ENCODE data around the gene ATP5PO. TPM values are rescaled to one million over a fixed set of nuclear protein-coding genes. Genes with fewer than 3 reads are reported as not detected.

ATP5PO gene
- total and polyA plus RNA-seq, 2 donors (not counting 1 experiment from before 2014, with no cell fraction given) = 154 to 259 TPM

DNA sequence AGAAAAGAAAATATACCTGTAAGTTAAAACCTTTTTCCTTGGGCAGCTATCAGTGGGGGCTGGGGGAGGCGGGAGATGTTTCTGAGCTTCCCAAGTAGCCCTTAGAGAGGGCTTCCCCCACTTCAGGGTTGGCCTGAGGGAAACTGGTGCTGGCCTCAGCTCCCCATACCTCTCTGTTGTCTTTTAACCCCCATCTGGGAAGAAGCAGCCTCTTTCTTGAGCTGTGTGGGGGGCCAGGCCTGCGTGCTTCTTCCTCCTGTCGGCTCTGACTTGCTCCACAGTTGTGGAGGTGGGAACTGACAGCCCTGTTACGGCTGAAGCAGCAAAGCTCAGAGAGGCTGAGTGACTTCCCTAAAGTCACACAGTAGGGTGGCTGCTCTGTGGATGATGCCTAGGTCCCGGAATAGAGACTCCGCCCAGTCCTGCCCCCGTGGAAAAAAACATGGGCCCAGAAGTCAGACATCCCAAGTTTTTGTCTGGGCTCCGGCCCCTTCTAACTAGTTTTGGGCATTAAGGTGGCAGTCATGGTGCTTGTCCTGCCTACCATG is 55.2 kb downstream of the ATP5PO start:
- Histone ChIP-seq H3K4me3 (replicated peaks in 1 of 4; ENCODE audit: control extremely low read depth in 1 of 4, insufficient read depth in 1 of 4, low read depth in 3 of 4, low read length in 4 of 4) (no peak overlapping the region), H3K36me3 (ENCODE audit: control insufficient read depth, insufficient read depth, low read length) (no peaks in the 10 kb centered on the region), H3K27me3 (ENCODE audit: control insufficient read depth, insufficient read depth, low read length) (peaks cover 6% of the 10 kb centered on the region), H3K9me3 (ENCODE audit: control insufficient read depth, insufficient read depth, low read depth, low read length) (no peaks in the 10 kb centered on the region), H3K4me1 (ENCODE audit: control insufficient read depth, extremely low read depth, insufficient read depth, low read length) (no peaks in the 10 kb centered on the region), H2AFZ (ENCODE audit: low read length) (no peak overlapping the region), H3K79me2 (ENCODE audit: control insufficient read depth, insufficient read depth, low read length) (no peaks in the 10 kb centered on the region), H3K4me2 (ENCODE audit: extremely low read depth, insufficient read depth, low read length) (no peak overlapping the region), H3K27ac (ENCODE audit: insufficient read depth, low read length) (no peak overlapping the region), H3K9ac (ENCODE audit: insufficient read depth, low read length) (no peak overlapping the region), H4K20me1 (ENCODE audit: control insufficient read depth, extremely low read depth, insufficient read depth, low read length) (no peaks in the 10 kb centered on the region)
- no peak for DNase-seq (ENCODE audit: low read depth in 2 of 2)
- TF ChIP-seq EZH2 (IDR thresholded peaks at IDR 0.05; ENCODE audit: low read length, missing control alignments) = no peak
- TF ChIP-seq, protein P1, sequence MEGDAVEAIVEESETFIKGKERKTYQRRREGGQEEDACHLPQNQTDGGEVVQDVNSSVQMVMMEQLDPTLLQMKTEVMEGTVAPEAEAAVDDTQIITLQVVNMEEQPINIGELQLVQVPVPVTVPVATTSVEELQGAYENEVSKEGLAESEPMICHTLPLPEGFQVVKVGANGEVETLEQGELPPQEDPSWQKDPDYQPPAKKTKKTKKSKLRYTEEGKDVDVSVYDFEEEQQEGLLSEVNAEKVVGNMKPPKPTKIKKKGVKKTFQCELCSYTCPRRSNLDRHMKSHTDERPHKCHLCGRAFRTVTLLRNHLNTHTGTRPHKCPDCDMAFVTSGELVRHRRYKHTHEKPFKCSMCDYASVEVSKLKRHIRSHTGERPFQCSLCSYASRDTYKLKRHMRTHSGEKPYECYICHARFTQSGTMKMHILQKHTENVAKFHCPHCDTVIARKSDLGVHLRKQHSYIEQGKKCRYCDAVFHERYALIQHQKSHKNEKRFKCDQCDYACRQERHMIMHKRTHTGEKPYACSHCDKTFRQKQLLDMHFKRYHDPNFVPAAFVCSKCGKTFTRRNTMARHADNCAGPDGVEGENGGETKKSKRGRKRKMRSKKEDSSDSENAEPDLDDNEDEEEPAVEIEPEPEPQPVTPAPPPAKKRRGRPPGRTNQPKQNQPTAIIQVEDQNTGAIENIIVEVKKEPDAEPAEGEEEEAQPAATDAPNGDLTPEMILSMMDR (conservative IDR thresholded peaks at IDR 0.05 in 1 of 2, IDR thresholded peaks at IDR 0.05 in 1 of 2; ENCODE audit: low read depth in 1 of 2, low read length in 2 of 2) = no peak

DNA sequence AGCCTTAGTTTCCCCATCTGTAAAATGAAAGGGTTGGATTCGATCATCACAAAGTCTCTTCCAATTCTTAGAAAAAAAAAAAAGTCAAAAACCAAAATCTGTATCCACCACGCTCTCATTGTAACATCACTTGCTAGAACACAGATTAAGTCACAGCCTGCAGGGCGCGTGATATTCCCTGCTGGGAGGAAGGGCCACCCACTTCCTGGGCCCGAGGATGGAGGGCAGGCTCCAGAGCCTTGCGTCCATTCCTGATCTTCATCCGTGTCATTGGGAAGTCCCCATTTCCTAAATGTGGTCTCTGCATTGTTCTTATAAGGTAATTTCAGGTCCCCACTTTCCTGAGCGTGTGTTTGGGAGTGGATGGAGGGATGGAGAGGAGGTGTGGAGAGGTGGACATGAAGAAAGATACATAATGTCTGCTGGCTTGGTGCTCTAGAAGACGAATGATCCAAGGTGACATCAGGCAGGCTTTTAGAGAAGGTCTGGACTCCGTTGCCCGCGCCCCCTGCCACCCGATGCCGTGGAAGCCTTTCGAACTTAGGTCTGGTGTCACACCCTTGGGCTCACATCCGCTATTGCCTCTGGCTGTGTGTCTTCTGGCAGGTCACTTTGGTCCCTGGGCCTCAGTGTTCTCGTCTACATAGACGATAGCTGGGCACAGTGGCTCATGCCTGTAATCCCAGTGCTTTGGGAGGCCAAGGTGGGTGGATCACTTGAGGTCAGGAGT is 56.1 kb downstream of the ATP5PO start:
- H4K20me1 ChIP-seq (ENCODE audit: control insufficient read depth, extremely low read depth, insufficient read depth, low read length) = no peaks in the 10 kb centered on the region
- no peaks in the 10 kb centered on the region for H3K79me2 ChIP-seq (ENCODE audit: control insufficient read depth, insufficient read depth, low read length)
- DNase-seq (ENCODE audit: low read depth in 2 of 2) = no peak
- no peak for TF ChIP-seq EZH2 (IDR thresholded peaks at IDR 0.05; ENCODE audit: low read length, missing control alignments)
- TF ChIP-seq, protein P1 (conservative IDR thresholded peaks at IDR 0.05 in 1 of 2, IDR thresholded peaks at IDR 0.05 in 1 of 2; ENCODE audit: low read depth in 1 of 2, low read length in 2 of 2) = no peak
- H3K27me3 ChIP-seq (ENCODE audit: control insufficient read depth, insufficient read depth, low read length) = peaks cover 4% of the 10 kb centered on the region
- peaks cover 3% of the 10 kb centered on the region for H3K4me1 ChIP-seq (ENCODE audit: control insufficient read depth, extremely low read depth, insufficient read depth, low read length)
- H3K36me3 ChIP-seq (ENCODE audit: control insufficient read depth, insufficient read depth, low read length) = no peaks in the 10 kb centered on the region
- H3K4me2 ChIP-seq (ENCODE audit: extremely low read depth, insufficient read depth, low read length) = no peak overlapping the region
- no peaks in the 10 kb centered on the region for H3K9me3 ChIP-seq (ENCODE audit: control insufficient read depth, insufficient read depth, low read depth, low read length)
- H3K9ac ChIP-seq (ENCODE audit: insufficient read depth, low read length) = no peak overlapping the region
- H2AFZ ChIP-seq (ENCODE audit: low read length) = no peak overlapping the region
- H3K4me3 ChIP-seq (replicated peaks in 1 of 4; ENCODE audit: control extremely low read depth in 1 of 4, insufficient read depth in 1 of 4, low read depth in 3 of 4, low read length in 4 of 4) = no peak overlapping the region
- no peak overlapping the region for H3K27ac ChIP-seq (ENCODE audit: insufficient read depth, low read length)

DNA sequence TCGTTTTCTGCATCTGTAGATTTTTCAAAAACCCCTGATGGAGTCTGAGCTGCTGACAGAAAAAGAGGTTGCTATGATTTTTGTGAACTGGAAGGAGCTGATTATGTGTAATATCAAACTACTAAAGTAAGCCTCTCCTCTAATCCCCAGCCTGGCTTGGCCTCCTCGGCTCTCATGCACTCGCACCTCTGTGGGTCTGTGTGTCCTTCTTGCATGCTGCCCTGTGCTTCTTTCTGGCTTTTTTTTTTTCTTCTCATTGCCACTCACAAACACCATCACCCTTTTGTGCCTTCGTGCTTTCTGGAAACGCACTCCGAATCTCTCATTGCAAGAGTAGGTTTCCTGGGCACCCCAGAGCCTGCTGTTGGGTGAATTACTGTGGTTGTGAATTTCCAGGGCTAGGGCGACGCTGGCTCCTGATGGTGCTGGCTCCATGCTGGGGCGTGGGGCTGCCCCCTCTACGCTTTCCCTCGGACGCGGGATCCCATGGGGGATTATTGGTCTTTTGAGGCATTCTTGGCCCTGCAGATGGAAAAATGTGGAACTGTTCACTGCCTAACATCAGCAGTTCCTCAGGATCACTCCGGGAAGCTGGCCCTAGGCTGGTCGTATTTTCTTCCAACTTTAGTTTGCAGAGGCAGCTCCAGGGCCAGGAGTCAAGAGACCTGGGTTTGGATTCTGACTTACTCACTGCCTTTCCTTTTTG is 56.8 kb downstream of the ATP5PO start:
- Histone ChIP-seq H2AFZ (ENCODE audit: low read length) (no peak overlapping the region), H3K4me1 (ENCODE audit: control insufficient read depth, extremely low read depth, insufficient read depth, low read length) (peaks cover 3% of the 10 kb centered on the region), H3K4me3 (replicated peaks in 1 of 4; ENCODE audit: control extremely low read depth in 1 of 4, insufficient read depth in 1 of 4, low read depth in 3 of 4, low read length in 4 of 4) (no peak overlapping the region), H3K36me3 (ENCODE audit: control insufficient read depth, insufficient read depth, low read length) (no peaks in the 10 kb centered on the region), H3K27ac (ENCODE audit: insufficient read depth, low read length) (no peak overlapping the region), H3K4me2 (ENCODE audit: extremely low read depth, insufficient read depth, low read length) (no peak overlapping the region), H3K79me2 (ENCODE audit: control insufficient read depth, insufficient read depth, low read length) (no peaks in the 10 kb centered on the region), H3K9ac (ENCODE audit: insufficient read depth, low read length) (no peak overlapping the region), H3K27me3 (ENCODE audit: control insufficient read depth, insufficient read depth, low read length) (no peaks in the 10 kb centered on the region), H4K20me1 (ENCODE audit: control insufficient read depth, extremely low read depth, insufficient read depth, low read length) (no peaks in the 10 kb centered on the region), H3K9me3 (ENCODE audit: control insufficient read depth, insufficient read depth, low read depth, low read length) (no peaks in the 10 kb centered on the region)
- TF ChIP-seq, protein P1 (conservative IDR thresholded peaks at IDR 0.05 in 1 of 2, IDR thresholded peaks at IDR 0.05 in 1 of 2; ENCODE audit: low read depth in 1 of 2, low read length in 2 of 2) = no peak
- no peak for TF ChIP-seq EZH2 (IDR thresholded peaks at IDR 0.05; ENCODE audit: low read length, missing control alignments)
- DNase-seq (ENCODE audit: low read depth in 2 of 2) = no peak

Data from fibroblast of lung (primary cell).